ENCODE results near the gene LRFN2.

DNA sequence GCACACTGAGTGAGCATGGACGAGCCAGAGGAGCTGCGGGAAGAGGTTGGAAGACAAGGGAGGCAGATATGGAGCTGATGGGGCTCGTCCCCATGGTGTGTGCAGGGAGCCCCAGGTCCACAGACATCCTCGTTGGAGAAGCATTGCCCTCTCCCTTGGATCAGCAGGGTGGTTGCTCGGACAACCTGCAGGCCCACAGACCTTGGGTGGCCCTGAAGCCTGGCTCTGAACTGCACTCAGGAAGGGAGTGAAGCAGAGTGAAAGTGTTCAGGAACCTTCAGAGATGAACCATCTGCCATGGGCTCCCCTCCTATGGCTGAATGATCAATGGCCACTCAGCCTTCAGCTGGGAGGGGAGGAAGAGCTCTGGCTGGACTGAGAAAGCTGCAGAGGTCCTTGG, 43.3 kb upstream of the LRFN2 start:
- TF ChIP-seq, protein P1, sequence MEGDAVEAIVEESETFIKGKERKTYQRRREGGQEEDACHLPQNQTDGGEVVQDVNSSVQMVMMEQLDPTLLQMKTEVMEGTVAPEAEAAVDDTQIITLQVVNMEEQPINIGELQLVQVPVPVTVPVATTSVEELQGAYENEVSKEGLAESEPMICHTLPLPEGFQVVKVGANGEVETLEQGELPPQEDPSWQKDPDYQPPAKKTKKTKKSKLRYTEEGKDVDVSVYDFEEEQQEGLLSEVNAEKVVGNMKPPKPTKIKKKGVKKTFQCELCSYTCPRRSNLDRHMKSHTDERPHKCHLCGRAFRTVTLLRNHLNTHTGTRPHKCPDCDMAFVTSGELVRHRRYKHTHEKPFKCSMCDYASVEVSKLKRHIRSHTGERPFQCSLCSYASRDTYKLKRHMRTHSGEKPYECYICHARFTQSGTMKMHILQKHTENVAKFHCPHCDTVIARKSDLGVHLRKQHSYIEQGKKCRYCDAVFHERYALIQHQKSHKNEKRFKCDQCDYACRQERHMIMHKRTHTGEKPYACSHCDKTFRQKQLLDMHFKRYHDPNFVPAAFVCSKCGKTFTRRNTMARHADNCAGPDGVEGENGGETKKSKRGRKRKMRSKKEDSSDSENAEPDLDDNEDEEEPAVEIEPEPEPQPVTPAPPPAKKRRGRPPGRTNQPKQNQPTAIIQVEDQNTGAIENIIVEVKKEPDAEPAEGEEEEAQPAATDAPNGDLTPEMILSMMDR (IDR thresholded peaks at IDR 0.05), result no peak
- TF ChIP-seq POLR2A (IDR thresholded peaks at IDR 0.05), result no peak
